ENCODE data around the gene HOXC11. TPM values are rescaled to one million over a fixed set of nuclear protein-coding genes. Genes with fewer than 3 reads are reported as not detected.

The HOXC11 gene
- total RNA-seq, 1 experiment from 2014 or later, result 2.4 TPM

GRCh38 chr12:53928054-53928835 lies 44.7 kb upstream of the HOXC11 start:
- Histone ChIP-seq H3K9me3 (ENCODE audit: insufficient read depth, low read depth) (no peaks in the 10 kb centered on the region), H3K27me3 (ENCODE audit: insufficient read depth, low read depth) (no peaks in the 10 kb centered on the region), H2AFZ (no peak overlapping the region), H3K4me1 (replicated peaks; ENCODE audit: insufficient read depth) (no peaks in the 10 kb centered on the region), H3K27ac (no peak overlapping the region), H3K36me3 (ENCODE audit: low read depth) (no peaks in the 10 kb centered on the region), H3K4me2 (no peak overlapping the region), H3F3A (ENCODE audit: insufficient read depth, low read depth) (no peaks in the 10 kb centered on the region), H4K20me1 (ENCODE audit: insufficient read depth) (no peaks in the 10 kb centered on the region), H3K79me2 (ENCODE audit: low read depth) (no peaks in the 10 kb centered on the region), H3K4me3 (no peak overlapping the region), H3K9me2 (ENCODE audit: insufficient read depth) (no peaks in the 10 kb centered on the region)
- no TSS peak for BruUV-seq (replicated peaks)
- POLR2A ChIA-PET (ENCODE audit: unreplicated experiment), result no interaction called here
- CTCF ChIA-PET, result no interaction called here
- no peak for TF ChIP-seq CTCF (conservative IDR thresholded peaks at IDR 0.05)
- no peak for TF ChIP-seq EZH2 (IDR thresholded peaks at IDR 0.05; ENCODE audit: low read depth)
- no peak for DNase-seq
- intact Hi-C loops (cut with micrococcal nuclease; ENCODE audit: unreplicated experiment), result no loop called here

- Histone ChIP-seq H3K4me2 (no peak overlapping the region), H3K4me1 (replicated peaks; ENCODE audit: insufficient read depth) (no peaks in the 10 kb centered on the region), H3K27ac (no peak overlapping the region), H2AFZ (no peak overlapping the region), H3K9me2 (ENCODE audit: insufficient read depth) (no peaks in the 10 kb centered on the region), H4K20me1 (ENCODE audit: insufficient read depth) (no peaks in the 10 kb centered on the region), H3K4me3 (no peak overlapping the region), H3K9me3 (ENCODE audit: insufficient read depth, low read depth) (no peaks in the 10 kb centered on the region), H3K36me3 (ENCODE audit: low read depth) (no peaks in the 10 kb centered on the region), H3F3A (ENCODE audit: insufficient read depth, low read depth) (no peaks in the 10 kb centered on the region), H3K79me2 (ENCODE audit: low read depth) (no peaks in the 10 kb centered on the region), H3K27me3 (ENCODE audit: insufficient read depth, low read depth) (no peaks in the 10 kb centered on the region)
- no peak for TF ChIP-seq CTCF (conservative IDR thresholded peaks at IDR 0.05)
- CTCF ChIA-PET, result no interaction called here
- intact Hi-C loops (cut with micrococcal nuclease; ENCODE audit: unreplicated experiment), result no loop called here
- POLR2A ChIA-PET (ENCODE audit: unreplicated experiment), result no interaction called here
- DNase-seq, result no peak
- BruUV-seq (replicated peaks), result no TSS peak
Observed at GRCh38 chr12:53929527-53929926, 43.4 kb upstream of the HOXC11 start.

GRCh38 chr12:53930591-53931255 lies 42.2 kb upstream of the HOXC11 start:
- CTCF ChIA-PET, result no interaction called here

More at GRCh38 chr12:53930591-53931255, 42.2 kb upstream of the HOXC11 start:
- Histone ChIP-seq H3K27me3 (ENCODE audit: insufficient read depth, low read depth) (no peaks in the 10 kb centered on the region), H3K27ac (no peak overlapping the region), H3K9me2 (ENCODE audit: insufficient read depth) (no peaks in the 10 kb centered on the region), H4K20me1 (ENCODE audit: insufficient read depth) (no peaks in the 10 kb centered on the region), H3K9me3 (ENCODE audit: insufficient read depth, low read depth) (no peaks in the 10 kb centered on the region), H3K4me1 (replicated peaks; ENCODE audit: insufficient read depth) (no peaks in the 10 kb centered on the region), H3F3A (ENCODE audit: insufficient read depth, low read depth) (no peaks in the 10 kb centered on the region), H2AFZ (no peak overlapping the region), H3K4me2 (no peak overlapping the region), H3K79me2 (ENCODE audit: low read depth) (no peaks in the 10 kb centered on the region), H3K36me3 (ENCODE audit: low read depth) (no peaks in the 10 kb centered on the region), H3K4me3 (no peak overlapping the region)
- no peak for TF ChIP-seq EZH2 (IDR thresholded peaks at IDR 0.05; ENCODE audit: low read depth)
- TF ChIP-seq CTCF (conservative IDR thresholded peaks at IDR 0.05), result no peak
- BruUV-seq (replicated peaks), result no TSS peak
- intact Hi-C loops (cut with micrococcal nuclease; ENCODE audit: unreplicated experiment), result no loop called here
- DNase-seq, result no peak
- POLR2A ChIA-PET (ENCODE audit: unreplicated experiment), result no interaction called here
